NOMO-1 treated with dmso at 0.1 percent for 144 hours (cell line): ENCODE measurements around the gene FAM83B.
"Not testable (repeated sequence)": the region's sequence is repeated elsewhere in the genome, so short reads cannot be mapped to it uniquely, and the experiment has no call there.

Experiments used
- DNase-seq: peaks from one replicate; lab custom pipeline; 2025; ENCODE audit not compliant: unreplicated experiment; lab: John Stamatoyannopoulos, UW

Gene FAM83B, protein sequence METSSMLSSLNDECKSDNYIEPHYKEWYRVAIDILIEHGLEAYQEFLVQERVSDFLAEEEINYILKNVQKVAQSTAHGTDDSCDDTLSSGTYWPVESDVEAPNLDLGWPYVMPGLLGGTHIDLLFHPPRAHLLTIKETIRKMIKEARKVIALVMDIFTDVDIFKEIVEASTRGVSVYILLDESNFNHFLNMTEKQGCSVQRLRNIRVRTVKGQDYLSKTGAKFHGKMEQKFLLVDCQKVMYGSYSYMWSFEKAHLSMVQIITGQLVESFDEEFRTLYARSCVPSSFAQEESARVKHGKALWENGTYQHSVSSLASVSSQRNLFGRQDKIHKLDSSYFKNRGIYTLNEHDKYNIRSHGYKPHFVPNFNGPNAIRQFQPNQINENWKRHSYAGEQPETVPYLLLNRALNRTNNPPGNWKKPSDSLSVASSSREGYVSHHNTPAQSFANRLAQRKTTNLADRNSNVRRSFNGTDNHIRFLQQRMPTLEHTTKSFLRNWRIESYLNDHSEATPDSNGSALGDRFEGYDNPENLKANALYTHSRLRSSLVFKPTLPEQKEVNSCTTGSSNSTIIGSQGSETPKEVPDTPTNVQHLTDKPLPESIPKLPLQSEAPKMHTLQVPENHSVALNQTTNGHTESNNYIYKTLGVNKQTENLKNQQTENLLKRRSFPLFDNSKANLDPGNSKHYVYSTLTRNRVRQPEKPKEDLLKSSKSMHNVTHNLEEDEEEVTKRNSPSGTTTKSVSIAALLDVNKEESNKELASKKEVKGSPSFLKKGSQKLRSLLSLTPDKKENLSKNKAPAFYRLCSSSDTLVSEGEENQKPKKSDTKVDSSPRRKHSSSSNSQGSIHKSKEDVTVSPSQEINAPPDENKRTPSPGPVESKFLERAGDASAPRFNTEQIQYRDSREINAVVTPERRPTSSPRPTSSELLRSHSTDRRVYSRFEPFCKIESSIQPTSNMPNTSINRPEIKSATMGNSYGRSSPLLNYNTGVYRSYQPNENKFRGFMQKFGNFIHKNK

DNA sequence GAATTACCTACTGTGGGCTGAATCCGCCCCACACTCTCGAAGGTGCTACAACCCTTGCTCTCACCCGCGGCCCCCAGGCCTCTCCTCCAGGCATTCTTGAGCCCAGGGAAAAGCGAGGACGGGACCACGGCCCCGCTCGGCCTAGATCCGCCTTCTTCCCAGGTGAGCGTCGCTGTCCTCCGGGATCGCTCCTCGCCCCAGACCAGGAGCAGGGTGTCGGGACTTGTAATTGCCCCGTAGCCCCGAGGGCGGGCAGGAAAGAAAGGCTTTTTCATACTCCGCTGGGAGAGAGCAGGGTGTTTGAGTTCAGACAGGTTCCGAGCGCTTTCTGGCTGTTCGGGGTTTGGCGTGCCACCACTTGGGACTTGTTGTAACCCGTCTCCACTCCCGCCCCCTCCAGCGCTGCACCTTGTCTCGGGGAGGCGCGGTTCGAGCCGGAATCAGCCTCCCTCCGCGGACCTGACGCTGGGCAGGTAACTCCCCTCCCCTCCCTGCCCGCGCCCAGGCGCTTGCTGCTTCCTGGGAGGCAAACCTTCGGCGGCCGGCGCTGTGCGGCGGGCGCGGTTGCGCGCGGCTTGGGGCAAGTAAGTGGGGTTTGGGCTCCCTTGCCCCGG lies at the start of gene FAM83B:
FAM83B (plus strand) TSS at position 529 of the 614 bp plus-strand sequence. CDS start 23,476 bp downstream, outside the sequence.
- no peak for DNase-seq

DNA sequence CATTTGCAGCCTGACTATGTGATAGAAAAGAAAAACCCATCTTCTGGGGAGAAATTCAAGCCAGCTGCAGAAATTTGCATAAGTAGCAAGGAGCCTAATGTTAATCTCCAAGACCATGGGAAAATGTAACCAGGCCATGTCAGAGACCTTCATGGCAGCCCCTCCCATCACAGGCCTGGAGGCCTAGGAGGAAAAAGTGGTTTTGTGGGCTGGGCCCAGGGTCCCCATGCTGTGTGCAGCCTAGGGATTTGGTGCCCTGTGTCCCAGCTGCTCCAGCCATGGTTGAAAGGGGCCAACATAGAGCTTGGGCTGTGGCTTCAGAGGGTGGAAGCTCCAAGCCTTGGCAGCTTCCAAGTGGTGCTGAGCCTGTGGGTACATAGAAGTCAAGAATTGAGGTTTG lies 49.7 kb upstream of the FAM83B start:
- not testable (repeated sequence) for DNase-seq

DNA sequence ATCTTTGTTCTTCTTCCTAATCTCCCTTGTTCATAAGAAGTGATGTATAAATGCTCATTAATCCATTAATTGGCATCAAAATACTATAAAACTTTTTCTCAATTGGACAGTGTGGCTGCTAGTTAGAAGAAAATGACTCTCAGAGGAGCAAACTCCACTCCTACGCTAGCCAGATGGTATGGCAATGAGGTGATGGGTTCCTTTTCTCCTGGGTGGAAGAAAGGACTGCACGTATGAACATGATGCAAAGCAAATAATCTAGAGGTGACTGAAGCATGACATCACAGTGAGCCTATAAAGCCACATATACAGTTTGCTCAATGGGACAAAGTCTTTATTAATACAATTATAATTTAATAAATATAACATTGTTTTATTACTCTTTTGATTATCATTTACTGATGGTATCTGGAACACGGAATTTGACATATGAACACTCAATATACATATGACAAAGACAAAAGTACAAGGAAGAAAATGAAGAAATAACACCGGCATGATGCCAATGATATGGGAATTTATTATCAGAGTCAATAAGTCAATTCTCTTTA lies 46.4 kb upstream of the FAM83B start:
- DNase-seq, result no peak

DNA sequence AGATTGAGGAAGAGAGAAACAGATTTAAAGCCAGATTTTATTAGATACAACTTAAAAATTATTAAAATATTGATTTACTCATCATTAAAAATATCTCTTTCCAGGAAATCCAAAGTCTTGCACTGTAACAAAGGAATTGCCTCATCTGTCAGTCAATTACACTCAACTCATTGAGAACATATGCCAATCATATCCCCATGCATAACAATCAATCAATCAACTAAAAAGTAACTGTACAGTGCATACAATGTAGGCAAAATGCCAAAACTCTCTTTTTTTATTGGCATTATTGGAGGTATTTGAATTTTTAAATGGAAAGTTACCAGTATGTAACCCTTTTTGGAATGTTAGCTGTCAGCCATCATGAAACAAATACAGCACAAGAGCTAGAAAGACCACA lies 45.3 kb upstream of the FAM83B start:
- DNase-seq, result no peak

DNA sequence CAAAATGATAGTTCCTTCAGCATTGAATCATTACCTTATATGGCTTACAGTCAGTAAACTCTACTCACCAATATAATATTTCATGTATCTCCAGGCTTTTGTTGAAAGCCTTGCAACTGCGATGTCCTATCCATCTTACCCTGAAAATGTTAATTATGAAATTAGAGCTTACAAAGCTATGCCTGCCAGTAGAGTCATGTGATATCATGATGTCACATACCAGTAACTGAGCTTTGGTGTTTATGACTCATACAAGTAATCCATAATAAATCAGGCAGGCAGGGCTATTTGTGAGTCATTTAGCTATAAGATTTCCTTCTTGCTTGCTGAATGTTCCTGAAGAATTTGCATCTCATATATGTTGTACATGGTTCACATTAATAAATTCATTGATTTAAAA lies 44.9 kb upstream of the FAM83B start:
- no peak for DNase-seq

DNA sequence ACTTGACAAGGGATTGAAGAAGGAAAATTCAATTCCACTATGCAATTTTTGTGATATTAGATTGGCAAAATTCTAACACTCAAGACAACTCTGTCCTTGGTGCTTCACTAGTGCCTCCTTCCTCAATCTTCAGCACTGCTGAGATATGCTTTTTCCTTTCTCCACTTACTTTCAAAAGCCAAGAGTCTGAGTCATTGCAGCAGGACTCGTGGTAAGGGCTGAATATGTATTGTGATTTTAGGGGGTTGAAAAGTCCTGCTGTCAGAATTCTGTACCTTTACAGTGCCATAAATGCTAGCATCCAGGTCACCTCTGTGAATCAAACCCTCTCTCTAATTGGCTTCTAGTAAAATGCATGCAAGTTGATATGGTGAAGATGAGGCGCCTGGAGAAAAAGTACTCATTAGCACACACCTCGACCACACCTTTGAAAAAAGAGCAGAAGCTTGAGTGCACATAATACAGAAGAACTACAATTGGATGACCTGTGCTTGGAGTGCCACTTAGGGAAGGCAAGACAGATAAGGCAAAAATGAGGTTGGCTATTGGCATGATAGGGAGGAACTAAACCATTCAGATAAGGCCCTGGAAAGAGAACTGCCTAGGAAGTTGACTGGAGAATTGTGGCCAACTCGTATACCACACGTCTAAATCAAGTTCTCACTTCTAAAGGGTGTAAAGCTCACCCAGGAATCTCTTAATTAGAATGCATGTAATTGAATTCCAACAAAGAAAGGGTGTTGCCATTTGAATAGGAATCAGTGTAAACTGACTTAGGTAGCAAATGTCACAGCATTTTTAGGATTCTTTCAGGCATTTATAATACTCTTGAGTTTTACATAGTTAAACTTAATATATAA lies 43.6 kb upstream of the FAM83B start:
- no peak for DNase-seq

DNA sequence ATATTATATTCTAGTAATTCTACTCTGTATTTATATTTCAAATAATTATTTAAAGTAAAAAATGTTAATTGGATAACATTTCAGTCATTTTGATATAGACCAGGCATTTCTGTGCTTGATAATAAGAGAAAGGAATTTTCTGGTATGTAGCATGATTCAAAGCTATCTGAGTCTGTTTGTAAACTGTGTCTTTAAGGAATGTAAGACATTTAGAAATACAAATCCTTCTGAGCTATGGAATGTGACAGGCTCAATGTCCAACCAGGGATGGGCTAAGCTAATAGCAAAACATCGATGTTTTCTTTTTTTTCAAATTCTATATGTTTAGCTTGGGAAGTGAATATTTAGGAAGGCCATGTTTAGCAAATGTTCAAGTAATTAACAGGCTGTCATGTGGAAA lies 41.5 kb upstream of the FAM83B start:
- DNase-seq, result no peak

DNA sequence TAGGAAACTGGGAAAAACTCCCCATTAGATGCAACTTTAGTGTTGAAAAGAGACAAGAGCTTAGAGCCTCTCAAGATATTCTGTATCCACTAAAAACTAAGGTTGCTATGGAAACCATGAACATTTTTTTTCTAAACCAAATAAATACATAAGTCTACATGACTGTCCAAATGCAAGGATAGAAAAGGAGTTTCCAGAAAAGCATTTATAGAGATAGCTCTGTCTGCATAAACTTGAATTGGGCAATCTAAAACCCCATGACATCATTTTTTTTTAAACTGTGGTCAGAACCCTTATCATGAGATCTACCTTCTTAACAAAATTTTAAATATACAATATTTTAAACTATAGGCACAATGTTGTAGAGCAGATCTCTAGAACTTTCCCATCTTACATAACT lies 36.4 kb upstream of the FAM83B start:
- DNase-seq, result no peak

DNA sequence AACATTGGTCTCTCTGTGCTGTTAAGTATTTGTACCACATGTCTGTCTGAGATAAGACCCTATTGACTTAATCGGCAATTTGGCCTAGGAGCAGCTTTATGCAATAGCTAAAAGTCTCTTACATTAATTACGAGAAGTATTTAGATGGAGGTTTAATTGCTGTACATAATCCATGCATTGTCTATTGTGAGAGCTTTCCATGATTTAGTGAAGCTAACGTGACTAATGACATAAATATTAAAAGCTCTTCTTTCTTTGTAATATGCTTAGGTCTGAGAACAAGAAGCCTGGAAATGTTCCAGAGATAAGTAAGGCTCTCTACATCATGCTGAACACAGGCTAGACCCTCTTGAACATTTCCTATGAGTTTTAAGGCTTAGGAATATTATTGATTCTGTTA lies 32.7 kb upstream of the FAM83B start:
- DNase-seq, result no peak

DNA sequence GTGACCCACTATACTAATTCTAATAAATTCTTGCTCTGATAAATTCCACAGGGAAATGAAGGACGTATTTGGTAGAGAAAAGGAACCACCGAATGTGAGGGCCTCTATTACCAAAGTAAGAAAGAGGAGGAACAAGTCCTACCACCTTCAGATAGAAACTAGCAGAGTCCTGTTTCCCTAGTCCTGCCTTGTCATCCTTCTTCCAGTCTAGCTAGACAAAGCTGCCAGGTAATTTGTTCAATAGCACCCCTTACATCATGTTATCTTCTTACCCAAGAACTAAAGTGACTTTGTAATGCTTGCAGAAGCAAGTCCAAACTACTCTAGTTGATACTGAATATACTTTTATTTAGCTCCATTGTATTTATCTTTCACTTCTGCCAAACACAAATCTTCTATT lies 29.3 kb upstream of the FAM83B start:
- no peak for DNase-seq

DNA sequence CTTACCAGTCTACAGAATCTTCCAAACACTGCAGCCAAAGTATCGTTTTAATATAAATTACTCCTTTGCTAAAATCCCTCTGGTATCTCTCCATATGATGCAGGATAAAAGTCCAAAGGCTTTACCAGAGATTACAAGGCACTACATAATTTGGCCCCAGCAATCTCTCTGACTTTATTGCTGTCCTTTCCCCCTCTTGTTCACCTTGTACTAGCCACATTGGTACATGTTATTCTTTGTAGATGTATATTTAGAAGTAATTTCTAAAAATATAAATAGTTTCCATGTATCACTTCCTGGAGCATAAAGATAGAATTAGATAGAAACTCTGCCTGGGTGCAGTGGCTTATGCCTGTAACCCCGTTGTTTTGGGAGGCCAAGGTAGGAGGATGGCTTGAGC lies 28.7 kb upstream of the FAM83B start:
- DNase-seq, result no peak

DNA sequence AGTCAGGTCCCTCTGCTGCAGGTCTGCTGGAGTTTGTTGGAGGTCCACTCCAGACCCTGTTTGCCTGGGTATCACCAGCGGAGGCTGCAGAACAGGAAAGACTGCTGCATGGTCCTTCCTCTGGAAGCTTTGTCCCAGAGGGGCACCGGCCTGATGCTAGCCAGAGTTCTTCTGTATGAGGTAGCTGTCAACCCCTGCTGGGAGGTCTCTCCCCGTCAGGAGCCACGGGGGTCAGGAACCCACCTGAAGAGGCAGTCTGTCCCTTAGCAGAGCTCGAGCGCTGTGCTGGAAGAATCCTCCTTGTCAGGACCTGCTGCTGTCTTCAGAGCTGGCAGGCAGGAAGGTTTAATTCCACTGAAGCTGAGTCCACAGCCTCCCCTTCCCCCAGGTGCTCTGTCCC lies 22.3 kb upstream of the FAM83B start:
- not testable (repeated sequence) for DNase-seq

DNA sequence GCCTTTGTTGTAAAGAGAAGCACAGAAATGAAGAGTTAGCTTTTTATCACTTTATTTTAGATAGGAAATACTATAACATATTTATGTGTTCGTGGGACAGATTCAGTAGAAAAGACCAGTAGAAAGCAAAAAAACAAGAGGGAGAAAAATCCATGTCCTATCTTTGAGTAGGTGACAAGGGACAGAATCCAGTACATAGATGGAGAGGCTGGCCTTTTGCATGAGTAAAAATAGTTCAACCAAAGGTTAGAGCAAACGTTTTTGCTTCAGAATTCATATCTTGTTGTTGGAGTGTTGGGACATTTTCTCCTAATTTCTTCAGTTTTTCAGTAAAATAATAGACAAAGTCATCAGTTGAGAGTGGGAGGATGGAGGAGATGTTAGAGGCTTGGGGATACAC lies 19.6 kb upstream of the FAM83B start:
- no peak for DNase-seq

DNA sequence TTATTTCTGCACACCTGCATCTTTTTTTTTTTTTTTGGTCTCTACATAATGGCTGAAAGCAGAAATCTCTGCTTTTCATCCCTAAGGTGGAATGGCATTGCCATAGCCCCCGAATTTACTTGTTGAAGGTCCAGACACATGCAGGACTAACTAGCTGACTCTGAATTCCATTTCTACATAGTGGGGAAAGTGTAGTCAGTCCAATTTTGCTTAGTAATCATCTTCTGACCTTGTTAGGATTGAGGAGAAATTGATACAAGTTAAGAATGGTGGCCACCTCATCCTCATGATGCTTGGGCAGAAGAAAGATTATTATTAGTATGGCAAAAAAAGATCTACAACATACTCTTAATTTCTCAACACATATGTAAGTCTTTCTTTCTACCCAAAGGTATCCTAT lies 16.4 kb upstream of the FAM83B start:
- no peak for DNase-seq

DNA sequence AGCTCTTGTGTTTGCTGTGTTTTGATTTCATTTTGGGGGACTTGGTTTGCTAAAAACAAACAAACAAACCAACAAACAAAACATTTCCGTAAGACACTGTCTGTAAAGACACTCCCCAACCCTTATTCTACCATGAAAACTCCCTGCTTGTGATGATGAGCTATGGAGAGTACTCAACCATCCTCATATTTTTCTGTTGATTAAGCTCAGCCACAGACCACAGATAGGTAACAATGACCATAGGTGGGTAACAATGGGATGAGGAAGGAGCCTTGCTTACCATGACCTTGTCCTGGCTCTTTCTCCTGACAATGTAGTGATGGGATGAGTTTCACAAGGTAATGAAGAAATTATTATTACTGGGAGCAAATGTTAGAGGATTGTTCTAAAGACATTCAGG lies 11.4 kb upstream of the FAM83B start:
- no peak for DNase-seq

DNA sequence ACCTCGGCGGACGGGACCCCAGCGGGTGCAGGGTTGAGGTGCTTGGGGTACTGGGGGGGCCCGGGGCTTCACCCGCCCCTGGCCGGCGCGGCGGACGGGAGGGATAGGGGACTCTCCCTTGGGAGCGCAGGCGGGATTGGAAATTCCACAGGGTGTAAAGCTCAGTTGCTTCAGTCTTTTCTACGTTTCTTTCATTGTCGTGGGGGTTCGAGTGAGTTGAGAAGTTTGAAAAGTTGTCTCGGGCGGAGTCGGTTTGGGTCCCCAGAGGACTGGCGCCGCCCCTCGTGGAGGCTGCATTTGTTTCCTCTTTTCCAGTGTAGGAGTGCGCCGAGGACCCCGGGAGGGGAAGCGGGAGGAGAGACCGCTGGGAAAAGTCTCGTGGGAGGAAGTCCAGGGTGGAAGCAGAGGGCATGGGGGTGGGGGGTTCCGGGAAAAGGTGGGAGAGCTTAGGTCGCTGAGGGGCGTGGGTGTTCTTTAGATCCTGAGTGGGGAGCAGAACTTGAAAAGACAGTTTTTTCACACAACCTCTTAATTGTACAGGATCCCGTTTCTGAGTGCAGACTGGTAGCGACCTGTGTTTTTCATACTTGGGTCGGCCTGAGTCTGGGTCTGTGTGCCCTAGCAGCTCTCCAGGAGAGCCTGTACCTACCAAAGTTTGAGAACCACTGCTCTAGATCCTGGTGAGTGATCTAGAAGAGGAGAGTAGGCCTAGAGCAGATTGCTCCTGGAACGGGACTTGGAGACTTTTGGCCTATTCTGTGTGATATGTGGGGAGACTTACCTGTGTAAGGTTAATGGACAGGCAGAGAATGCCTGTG lies 495 bp downstream of the FAM83B start:
- DNase-seq, result no peak

DNA sequence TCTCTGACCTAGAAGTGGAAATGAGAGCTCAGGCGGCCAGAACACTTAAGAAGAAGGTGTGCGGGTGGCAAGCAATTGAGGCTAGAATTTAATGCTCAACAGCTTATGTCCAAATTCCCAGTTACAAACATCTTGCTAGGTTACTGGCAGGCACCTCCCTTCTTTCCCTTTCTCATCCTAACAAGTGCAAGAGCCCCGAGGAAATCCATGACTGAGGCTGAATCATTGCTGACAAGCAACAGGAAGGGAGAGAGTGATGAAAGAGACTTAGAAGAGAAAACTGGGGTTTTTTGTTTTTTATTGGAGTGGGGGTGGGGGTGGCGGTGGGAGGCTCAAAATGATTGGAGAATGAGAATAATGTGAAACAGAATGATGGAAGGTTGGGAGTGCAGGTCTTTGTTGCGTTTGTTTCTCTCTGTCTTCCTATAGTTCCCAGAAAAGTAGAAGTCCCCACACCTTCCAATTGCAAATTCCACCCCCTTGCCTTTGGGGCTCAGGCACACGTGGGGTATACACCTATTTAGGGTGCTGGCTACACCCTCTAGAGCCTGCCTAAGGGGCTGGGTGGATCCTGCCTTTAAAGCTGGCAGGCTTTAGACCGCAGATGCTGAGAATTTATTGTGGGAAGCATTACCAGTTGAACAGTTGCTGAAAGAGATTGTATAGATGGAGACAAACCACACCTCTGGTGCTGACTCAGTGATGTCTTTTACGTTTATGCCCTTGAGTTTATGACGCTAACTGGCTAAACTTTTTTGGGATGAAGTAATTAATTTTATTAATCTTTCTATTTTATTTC lies 1.4 kb downstream of the FAM83B start:
- DNase-seq, result no peak

DNA sequence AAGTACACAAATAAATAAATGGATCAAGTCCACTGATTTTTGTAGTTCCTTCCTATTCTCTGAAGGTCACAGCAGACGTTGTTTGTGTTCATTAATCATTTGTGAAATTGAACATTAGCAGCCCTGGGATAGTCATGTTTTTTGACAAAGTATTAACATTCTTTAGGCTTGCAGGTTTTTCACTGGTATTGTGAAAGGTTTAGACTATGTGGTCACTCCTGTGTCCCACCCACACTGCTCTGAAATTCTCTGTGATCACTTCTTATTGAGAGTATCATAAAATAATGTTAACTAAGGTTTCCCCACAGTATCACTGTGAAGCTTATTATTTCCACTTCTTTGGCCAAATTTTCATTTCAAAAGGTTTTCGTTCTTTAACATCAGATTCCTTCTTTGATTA lies 3.5 kb downstream of the FAM83B start:
- no peak for DNase-seq

DNA sequence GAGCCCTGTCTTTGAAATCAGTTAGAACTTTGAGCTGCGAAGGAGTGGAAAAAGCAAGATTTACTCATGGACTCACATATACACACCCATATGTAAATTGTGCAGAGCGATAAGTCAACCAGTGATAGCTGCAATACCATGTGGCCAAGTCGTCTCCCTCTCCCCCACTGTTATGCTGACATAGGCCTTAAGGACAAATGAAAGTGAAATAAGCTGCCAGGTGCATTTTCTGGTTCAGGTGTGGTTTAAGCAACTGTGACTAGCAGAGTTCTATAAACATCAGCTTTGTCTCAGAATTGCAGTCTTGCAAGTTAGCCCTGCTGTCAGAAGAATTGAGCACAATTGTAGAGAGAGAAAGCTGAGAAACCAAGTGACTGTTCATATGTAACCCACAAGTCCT lies 9.6 kb downstream of the FAM83B start:
- no peak for DNase-seq
